GM19025 (cell line): ENCODE results near the gene PIK3C3.
A peak's percentile ranks its signal among the peaks of the same experiment; 100 is the strongest.
"Not testable (repeated sequence)": the region's sequence is repeated elsewhere in the genome, so short reads cannot be mapped to it uniquely, and the experiment has no call there.

ENCODE experiments used
- ATAC-seq: cut with Tn5 transposase; IDR thresholded peaks from one replicate; pipeline ENCODE4 v1.9.1; 2021; ENCODE audit warnings: mild to moderate bottlenecking, low read depth, moderate library complexity; ENCODE audit not compliant: unreplicated experiment

PIK3C3 gene

DNA sequence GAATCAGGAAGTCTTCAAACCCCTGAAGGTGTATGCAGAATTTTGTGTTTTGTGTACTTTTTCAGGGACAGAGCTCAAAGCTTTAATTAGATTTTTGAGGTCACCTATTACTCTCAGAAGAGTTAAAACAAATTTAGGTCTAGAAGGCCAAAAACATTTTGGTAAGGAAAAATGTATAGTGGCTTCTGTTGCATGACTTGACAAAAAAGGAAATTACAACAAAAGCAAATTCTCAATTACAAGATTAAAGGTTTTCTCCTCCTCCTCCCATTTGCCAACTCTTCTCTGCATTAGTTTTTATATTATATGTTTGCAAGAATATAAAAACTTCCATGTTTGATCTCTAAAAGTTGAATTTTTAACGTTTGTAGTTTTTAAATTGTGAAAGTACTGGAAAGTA is 4.0 kb downstream of the PIK3C3 start:
- no peak for ATAC-seq

DNA sequence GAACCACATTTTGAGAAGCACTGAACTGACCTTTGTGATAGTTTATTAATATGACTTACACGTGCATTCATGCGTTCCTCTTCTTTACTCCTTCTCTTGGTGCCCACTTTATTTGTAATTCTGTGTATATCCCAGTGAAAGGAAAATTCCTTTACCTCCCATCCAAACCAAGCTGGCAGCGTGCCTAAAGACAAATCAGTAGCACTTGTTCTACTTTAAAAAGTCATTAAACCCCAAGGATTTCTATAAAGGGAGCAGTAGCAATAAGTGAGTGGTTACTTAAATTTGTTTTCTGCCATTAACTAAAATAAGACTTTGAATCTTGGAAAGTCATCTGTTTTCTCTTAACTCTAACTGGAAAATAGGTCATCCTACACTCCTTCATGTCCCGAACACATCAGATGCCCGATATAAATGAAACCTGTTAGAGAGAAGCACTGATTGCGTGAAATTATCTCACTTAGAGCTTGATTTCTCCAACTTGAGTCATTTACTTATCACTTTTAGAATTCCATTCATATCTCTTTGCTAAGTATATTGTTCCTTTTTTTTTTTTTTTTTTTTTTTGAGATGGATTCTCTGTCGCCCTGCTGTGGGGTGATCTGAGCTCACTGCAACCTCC is 10.7 kb downstream of the PIK3C3 start:
- no peak for ATAC-seq

DNA sequence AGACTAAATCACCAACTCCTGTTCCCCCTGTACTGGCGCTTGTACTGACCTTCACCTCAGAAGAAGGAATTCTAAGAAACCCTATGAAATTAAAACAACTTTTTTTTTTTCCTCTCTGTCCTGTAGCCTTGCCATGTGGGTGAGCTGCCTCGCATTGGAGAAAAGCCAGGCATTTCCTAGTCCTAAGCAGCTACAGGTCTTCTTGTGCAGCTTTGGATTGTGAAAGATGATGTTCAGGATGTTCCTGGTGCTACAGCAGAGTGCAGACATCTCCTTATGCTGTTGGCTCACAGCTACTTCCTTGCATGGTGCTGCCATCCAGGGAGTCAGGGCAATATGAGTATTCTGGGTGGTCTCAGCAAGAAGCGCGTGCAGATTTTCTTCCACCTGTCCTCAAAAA is 11.9 kb downstream of the PIK3C3 start:
- ATAC-seq = no peak

DNA sequence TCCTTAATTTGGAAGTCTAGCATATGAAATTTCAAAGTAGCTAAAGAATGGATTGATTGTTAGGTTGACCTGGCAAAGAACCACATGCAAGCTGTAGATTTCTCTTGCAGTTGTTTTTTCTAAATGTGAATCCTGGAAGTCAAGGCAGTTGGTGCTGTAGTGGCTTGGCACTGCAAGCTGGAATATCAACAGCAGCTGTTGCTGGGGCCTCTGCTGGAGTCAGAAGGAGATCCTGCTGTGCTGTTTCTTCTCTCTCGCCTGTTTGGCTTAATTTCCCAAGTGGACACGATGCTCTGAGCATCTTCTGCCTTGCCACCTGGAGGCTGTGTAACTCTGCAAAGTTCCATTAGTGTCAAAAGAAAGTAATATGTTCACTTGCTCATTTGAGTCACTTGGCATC is 12.6 kb downstream of the PIK3C3 start:
- ATAC-seq = no peak

DNA sequence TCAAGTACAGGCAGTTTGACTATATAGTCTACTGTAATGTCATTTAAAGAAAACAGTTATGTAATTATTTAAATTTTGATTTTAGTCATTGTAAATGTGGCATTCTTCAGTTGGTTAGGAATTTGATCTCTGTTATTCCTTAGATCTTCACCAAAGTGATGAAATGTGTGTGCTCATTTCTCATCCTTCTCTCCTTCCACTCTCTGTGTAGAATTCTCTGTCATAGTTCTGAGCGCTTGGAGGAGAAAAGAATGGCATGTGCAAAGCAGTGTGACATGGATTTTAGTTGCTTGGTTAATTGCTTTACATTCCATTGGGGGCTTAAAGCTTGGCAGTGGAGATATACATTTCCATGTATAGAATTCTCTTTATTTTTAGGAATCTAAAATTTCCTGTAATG is 14.8 kb downstream of the PIK3C3 start:
- no peak for ATAC-seq

DNA sequence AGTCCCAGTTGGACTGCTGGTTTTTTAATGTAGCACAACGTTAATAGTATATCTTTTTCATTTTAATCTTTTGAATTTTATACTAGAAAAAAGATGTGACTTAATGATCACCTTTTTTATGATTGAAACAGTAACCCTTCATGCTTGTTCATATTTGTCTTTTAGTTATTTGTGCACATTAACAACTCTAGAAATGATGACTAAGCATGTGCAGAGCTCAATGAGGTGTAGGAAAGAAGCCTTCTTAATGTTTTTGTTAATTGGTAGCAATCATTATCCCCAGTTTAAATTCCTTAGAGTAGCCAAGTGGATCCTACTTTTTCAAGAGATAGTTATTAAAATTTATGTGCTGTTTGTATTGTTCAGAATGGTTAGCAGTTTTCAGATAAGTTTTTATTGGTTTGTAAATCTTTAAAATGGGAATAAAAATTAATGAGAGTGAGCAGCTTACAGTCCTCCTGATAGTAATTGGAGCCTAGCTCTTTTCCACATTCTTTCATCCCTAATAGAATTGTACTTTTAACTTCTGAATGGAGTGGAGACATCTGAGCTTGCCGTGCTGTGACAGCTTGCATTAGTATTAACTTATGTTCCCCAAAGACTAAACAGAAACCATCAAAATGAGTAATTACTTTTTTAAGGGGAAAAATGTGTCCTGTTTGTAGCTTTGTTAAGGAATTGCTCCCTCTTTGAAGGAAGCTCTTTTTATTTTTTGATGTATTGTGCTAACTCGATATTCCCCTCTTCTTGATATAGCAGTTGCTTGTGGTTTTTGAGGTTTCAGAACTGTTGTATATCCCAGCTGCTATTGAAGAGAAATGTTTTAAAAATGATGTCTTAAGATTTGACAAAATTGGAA is 17.3 kb downstream of the PIK3C3 start:
- no peak for ATAC-seq

DNA sequence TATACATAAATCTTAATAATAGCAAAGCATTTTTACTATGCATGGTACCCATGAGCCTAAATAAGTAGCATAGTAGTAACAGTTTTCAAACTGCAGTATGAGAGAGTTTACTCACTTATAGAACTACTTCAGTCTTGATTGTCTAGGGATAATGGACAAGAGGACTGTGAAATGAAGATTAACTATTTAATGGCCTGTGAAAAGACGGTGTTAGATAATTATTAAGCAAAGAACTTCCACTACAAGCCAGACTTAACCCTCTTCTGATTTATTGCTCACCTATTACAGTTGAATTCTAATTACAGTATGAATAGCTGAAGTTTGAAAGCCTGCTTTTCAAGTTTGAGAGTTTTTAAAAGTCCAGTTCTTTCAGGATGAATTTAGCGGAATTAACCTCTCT is 18.9 kb downstream of the PIK3C3 start:
- ATAC-seq = peak; percentile 65

DNA sequence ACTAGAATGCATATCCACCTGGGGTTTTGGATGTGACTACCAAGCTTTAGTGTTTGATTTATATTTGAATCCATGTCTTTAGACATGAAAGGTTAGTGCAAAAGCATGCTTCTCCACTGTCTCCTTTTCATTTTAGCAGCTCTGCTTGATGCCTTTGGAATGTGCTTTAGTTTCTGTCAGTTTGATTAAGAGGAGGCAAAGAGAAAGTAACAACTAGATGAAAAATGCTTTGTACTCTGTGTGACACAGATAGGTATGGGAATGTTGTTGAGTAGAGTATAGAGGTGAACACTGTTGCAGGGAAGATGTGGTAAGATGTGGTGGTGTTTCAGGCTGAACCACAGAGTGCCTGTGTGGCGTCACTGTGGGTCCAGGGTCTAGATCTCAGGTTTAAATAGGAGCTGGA is 19.8 kb downstream of the PIK3C3 start:
- no peak for ATAC-seq

DNA sequence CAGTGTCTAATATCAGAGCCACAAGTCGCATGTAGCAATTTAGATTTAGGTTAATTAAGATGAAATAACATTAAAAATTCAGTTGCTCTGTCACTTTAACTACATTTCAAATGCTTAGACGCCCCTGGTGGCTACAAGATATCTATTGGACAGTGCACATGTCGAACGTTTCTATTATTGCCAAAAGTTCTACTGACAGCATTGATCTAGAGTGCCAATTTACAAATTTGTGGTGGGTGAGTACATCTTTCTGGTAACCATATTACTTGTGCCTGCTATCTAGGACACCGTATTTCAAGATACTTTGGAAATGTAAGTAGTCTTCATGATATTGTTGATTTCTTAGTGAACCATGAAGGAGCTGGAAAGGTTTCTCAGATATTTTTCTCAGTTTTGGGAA is 20.2 kb downstream of the PIK3C3 start:
- ATAC-seq = no peak

DNA sequence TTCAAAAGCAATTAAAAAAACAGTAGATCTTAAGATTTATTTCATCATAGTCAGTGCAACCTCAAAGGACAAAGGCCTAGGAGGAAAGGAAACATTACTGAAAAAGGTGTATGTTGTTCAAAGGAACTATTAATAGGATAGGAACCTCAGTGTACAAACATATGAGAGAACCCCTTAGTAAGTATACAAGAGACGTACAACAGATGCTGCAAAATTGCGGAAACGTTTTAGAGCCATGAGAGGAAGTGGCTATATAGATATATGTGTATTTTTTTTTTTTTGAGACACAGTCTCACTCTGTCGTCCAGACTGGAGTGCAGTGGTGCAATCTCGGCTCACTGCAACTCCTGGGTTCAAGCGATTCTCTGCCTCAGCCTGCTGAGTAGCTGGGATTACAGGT is 22.2 kb downstream of the PIK3C3 start:
- ATAC-seq = no peak

DNA sequence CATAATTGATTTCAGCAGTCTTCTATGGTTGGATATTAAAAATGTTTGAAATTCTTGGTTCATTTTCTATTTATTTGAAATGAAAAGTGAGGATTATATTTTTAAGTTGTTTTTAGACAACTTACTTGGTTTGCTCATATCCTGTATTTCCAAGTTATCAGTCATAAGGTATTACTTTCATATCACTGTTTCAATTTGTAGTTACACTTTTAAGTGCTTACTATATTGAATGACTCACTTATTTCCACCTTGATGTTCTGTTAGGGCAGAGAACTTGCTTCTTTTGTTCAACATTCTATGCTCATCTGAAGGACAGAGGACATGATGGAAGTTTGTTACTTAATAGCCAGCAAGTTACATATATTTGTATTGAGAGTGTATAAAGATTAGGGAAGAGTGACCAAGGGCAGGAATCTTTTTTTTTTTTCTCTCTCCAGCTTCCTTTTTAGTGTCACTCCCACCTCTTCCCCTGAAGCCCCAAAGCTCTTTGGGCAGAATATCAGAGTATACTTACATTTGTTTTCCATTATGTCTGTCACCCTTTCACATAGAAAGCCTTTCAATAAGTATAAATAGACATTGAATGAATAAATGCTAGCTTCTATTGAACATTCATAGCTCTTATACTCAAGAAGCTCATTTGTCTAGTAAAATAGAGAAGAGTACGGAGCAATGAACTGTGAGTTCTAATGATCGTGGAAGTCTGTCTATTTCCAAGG is 28.1 kb downstream of the PIK3C3 start:
- ATAC-seq = peak; percentile 84

DNA sequence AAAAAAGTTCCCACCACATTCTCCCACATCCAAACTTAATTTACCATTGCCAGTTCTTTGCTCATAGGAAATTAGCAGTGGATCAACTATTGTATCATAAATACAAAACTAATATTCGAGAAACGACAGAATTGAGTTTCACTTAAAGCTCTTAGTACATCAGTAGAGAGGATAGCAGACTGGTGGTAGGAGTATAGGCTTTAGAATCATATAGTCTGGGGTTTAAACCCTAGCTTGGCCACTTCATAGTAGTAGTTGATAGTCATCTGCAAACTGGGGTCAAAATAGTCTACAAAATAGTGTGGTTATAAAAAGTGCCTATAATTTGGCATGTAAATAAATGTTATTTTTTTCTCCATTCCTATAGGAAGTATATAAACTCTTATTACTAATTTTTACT is 30.9 kb downstream of the PIK3C3 start:
- no peak for ATAC-seq

DNA sequence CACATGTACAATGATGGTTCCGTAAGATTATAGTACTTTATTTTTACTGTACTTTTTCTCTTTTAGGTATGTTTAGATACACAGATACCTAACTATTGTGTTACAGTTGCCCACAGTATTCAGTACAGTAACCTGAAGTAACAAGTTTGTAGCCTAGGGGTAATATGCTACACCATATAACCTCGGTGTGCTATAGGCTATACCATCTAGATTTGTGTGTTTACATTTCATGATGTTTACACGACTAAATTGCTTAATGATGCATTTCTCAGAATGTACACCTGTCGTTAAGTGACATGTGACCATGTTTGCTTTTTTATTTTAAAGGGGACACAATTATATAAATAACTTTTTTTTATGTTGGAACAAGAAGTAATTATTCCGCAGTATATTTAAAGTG is 34.5 kb downstream of the PIK3C3 start:
- ATAC-seq = no peak

DNA sequence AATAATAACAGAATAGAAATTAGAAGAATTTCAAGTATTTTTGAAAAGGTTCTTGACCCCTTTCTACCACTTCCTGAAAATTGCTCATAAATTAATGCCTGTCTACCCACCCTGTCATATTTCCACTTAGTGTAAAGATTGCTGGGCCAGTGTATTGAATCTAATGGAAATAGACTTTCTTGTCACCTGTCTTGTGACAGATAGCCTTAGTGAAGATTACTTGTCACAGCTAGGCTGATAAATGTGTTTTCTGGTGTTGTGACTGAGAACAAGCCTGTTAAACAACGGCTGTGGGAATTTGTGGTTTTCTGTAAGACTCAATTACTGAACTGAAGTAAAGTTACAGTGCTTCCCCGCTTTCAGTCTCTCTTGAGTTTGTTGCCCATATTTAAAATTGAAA is 37.0 kb downstream of the PIK3C3 start:
- no peak for ATAC-seq

DNA sequence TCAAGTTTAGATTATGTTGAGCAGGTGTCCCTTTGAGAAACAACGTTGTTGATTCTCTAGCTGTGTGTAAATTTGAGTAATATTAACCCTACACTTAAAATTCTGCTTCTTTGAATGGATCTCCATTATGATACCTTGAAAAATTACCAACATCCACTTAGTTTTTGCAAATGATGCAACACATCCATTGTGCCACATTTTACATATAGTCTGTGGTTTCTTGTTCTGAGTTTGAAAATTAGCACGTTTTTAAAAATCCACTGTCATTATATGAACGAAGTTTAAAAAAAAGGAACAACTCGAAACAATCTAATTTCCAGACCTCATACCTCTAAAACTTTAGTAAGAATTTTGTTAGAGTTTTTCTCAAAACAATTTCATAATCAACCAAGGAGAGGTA is 37.7 kb downstream of the PIK3C3 start:
- ATAC-seq = no peak

DNA sequence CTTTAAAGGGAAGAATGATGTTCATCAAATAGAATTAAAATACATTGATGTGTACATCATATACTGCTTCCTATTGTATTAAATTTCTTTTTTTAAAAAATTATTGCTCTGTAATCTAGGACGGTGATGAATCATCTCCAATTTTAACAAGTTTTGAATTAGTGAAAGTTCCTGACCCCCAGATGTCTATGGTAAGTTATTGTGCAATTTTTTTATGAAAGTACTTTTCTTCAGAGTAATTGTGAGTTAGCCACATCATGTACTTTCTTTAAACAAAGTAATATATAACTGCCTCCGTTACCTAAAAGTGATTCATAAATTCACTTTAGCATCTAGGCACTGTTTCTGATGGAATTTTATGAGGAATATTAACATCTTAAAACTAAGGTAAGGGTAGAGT is 38.1 kb downstream of the PIK3C3 start:
- ATAC-seq = no peak

DNA sequence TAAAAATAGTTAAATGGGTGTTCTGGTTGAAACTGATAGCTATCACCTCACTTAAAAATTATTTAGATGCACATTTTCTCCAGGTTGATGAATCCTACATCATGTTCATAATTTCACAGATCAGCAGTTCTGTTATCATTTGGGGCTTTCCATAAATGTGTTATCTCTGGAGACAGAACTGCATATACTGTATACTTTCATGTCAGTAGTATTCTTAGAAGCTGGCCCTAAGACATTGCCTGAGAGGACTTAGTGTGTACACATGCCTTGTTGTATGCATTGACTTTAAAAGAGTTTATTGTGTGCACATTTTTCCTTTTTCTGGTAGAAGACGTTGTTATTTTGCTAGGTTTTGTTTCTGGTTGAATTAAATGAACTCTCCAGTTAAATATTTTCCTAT is 41.0 kb downstream of the PIK3C3 start:
- ATAC-seq = no peak

DNA sequence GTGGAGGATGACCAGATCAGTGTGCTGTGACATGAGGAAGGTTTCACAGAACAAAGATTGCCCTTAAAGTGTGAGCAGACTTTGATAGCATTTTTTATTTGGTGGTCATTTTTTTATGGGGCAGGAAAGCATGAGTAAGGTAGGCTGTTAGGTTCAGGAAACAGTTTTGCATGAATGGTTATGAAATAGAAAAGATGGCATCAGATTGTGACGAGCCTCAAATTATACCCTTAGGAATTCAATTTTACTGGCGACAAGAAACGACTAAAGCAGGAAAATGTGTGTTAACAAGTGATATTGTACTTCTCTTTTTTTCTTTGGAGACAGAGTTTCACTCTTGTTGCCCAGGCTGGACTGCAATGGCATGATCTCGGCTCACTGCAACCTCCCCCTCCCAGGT is 44.7 kb downstream of the PIK3C3 start:
- ATAC-seq = no peak

DNA sequence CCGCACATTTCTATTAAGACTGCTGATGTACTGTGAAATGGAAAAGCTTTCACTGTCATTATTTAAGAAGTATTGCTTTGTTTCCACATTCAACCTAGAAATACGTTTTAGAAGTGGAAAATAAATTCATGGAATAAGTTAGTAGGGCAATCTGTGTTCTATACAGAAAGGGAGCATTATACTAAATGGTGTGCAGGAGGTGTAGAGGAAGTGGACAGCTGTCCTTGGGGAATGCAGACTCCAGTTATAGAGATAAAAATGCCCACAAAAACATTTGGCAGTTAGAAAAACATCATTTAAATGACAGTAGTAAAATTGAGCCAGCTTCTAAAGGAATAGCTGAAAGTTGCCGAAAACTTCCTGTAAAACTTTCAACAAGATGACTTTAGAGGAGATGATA is 46.8 kb downstream of the PIK3C3 start:
- ATAC-seq = no peak

DNA sequence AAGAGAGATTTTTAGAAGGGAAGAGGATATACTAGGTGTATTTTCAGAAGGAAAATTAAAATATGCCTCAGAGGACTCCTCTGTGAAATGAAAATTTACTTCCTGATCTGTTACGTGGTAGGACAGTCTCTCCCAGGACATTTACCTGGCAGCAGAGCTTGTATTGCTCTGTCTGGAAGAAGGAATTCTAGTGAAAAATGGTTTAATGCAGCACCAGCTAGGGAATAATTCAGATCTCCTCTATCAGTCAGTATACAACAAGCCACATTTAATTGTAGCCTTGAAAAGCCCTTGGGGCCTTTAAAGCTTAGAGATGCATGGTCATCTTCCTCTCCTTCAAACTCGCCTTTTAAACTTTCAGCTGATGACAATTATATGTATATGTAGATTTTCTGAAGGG is 49.6 kb downstream of the PIK3C3 start:
- no peak for ATAC-seq

DNA sequence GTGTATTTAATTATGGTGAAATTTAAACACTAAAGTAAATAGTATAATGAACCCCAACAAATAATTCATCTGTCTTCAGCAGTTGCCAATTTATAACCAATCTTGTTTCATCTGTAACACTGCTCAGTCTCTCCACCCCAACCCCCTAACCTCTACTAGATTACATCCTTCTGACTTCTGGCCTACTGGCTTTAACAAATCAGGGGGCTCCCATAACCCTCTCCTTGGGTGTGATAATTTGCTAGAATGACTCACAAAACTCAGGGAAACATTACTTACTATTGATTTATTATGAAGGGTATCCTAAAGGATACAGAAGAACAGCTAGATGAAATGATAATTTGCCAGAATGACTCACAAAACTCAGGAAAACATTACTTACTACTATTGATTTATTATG is 50.7 kb downstream of the PIK3C3 start:
- no peak for ATAC-seq

DNA sequence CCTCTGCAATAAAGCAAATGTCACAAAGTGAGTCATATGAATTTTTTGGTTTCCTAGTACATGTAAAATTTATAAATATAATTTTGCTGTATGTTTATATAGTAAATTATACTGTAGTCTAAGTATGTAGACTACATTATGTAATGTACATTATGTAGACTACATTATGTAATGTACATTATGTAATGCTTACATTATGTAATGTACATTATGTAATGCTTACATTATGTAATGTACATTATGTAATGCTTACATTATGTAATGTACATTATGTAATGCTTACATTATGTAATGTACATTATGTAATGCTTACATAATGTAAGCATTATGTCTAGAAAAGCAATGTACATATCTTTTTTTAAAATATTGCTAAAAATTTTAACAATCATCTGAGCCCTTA is 54.4 kb downstream of the PIK3C3 start:
- ATAC-seq = not testable (repeated sequence)
